ENCODE data around the gene UQCRC1. TPM values are rescaled to one million over a fixed set of nuclear protein-coding genes. Genes with fewer than 3 reads are reported as not detected.

UQCRC1 gene
- total RNA-seq, 1 donor from 2014 or later, result 126 TPM

DNA sequence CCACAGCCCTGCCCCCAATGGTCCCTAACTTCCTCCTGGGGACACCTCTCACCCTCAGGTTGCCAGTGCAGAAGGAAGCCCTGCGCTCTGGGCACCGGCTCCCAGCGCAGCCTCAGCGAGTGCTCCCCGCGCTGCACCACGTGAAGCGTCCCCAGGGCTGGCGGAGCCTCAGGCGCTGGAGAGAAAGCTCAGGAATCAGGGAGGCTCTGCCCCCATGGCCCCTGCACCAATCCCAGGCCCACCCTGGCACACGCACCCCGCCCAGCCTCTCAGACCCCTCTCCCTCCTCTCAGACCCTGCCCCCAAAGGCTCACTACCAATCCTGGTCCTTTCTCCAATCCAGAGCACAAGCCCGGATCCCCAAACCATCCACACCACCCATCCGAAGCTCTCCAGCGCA, 21.2 kb downstream of the UQCRC1 start:
- ATAC-seq (no peak), DNase-seq (no peak)
- Histone ChIP-seq H3K4me1 (no peaks in the 10 kb centered on the region), H3K4me3 (no peak overlapping the region), H3K27ac (no peak overlapping the region), H3K27me3 (peaks cover 5% of the 10 kb centered on the region), H3K9me3 (no peaks in the 10 kb centered on the region), H3K36me3 (no peaks in the 10 kb centered on the region)
- intact Hi-C loops (cut with DNase I), result no loop called here
- TF ChIP-seq, protein P1, sequence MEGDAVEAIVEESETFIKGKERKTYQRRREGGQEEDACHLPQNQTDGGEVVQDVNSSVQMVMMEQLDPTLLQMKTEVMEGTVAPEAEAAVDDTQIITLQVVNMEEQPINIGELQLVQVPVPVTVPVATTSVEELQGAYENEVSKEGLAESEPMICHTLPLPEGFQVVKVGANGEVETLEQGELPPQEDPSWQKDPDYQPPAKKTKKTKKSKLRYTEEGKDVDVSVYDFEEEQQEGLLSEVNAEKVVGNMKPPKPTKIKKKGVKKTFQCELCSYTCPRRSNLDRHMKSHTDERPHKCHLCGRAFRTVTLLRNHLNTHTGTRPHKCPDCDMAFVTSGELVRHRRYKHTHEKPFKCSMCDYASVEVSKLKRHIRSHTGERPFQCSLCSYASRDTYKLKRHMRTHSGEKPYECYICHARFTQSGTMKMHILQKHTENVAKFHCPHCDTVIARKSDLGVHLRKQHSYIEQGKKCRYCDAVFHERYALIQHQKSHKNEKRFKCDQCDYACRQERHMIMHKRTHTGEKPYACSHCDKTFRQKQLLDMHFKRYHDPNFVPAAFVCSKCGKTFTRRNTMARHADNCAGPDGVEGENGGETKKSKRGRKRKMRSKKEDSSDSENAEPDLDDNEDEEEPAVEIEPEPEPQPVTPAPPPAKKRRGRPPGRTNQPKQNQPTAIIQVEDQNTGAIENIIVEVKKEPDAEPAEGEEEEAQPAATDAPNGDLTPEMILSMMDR (IDR thresholded peaks at IDR 0.05), result no peak

DNA sequence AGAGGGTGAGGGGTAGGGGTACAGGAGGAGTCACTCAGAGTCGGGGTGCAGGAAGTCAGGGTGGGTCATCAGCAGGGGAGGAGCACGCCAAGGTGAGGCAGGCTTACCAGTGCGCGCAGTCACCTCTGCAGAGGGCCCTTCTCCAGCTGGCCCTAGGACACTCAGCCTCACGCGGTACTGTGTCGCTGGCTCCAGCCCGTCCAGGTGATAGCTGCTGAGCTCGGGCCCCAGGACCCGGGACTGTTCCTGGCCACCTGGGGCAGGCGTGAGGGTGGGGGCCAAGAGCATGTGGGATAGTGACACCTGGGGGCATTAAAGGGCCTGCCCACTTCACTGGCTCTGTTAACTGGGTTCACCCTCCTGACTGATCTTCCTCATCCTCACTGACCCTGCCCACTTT, 21.8 kb downstream of the UQCRC1 start:
- TF ChIP-seq, protein P1 (IDR thresholded peaks at IDR 0.05), result no peak
- Histone ChIP-seq H3K36me3 (no peaks in the 10 kb centered on the region), H3K27me3 (peaks cover 4% of the 10 kb centered on the region), H3K4me3 (no peak overlapping the region), H3K27ac (no peak overlapping the region), H3K4me1 (no peaks in the 10 kb centered on the region), H3K9me3 (no peaks in the 10 kb centered on the region)
- intact Hi-C loops (cut with DNase I), result no loop called here
- DNase-seq, result no peak
- ATAC-seq, result no peak

DNA sequence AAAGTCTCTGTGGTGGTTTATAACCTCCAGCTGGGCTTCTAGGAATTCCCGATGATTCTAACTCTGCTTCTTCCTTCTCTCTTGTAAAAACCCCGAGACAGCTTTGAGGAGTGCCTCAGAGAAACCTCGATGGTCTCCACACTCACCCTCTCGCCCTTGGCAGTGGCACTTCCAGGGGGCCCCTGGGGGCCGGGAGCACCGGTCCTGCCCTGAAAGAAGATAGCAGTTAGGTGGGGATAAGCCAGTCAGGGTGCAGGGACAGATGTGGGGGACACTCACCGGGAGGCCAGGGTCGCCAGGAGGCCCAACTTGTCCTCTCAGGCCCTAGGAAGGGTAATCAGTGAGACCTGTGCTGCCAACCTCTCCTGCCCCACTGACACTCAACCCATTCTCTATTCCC, 24.0 kb downstream of the UQCRC1 start:
- intact Hi-C loops (cut with DNase I), result no loop called here
- DNase-seq, result no peak
- Histone ChIP-seq H3K9me3 (no peaks in the 10 kb centered on the region), H3K4me3 (no peak overlapping the region), H3K27ac (no peak overlapping the region), H3K4me1 (no peaks in the 10 kb centered on the region), H3K27me3 (no peaks in the 10 kb centered on the region), H3K36me3 (no peaks in the 10 kb centered on the region)
- TF ChIP-seq, protein P1 (IDR thresholded peaks at IDR 0.05), result no peak
- no peak for ATAC-seq

DNA sequence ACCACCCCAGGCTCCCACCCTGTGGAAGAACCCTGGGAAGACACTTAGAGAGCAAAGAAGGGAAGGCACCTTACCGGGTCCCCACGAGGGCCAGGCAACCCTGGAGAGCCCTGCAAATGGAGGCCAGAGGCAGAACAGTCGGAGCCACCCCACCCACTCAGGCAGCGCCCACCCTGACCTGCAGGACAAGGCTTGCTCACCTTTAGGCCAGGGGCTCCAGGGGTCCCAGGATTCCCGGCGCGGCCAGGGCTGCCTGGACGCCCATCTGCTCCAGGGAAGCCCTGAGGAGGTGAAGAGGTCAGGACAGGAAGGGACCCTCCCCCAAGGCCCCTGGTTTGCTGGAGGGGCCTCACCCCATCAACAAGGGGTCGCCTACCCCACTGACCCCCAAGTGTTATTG, 24.6 kb downstream of the UQCRC1 start:
- intact Hi-C loops (cut with DNase I), result no loop called here
- DNase-seq (no peak), ATAC-seq (no peak)
- H3K9me3 ChIP-seq, result no peaks in the 10 kb centered on the region
- no peak overlapping the region for H3K27ac ChIP-seq
- H3K4me1 ChIP-seq, result no peaks in the 10 kb centered on the region
- TF ChIP-seq, protein P1 (IDR thresholded peaks at IDR 0.05), result no peak
- no peaks in the 10 kb centered on the region for H3K36me3 ChIP-seq
- no peaks in the 10 kb centered on the region for H3K27me3 ChIP-seq
- H3K4me3 ChIP-seq, result no peak overlapping the region

DNA sequence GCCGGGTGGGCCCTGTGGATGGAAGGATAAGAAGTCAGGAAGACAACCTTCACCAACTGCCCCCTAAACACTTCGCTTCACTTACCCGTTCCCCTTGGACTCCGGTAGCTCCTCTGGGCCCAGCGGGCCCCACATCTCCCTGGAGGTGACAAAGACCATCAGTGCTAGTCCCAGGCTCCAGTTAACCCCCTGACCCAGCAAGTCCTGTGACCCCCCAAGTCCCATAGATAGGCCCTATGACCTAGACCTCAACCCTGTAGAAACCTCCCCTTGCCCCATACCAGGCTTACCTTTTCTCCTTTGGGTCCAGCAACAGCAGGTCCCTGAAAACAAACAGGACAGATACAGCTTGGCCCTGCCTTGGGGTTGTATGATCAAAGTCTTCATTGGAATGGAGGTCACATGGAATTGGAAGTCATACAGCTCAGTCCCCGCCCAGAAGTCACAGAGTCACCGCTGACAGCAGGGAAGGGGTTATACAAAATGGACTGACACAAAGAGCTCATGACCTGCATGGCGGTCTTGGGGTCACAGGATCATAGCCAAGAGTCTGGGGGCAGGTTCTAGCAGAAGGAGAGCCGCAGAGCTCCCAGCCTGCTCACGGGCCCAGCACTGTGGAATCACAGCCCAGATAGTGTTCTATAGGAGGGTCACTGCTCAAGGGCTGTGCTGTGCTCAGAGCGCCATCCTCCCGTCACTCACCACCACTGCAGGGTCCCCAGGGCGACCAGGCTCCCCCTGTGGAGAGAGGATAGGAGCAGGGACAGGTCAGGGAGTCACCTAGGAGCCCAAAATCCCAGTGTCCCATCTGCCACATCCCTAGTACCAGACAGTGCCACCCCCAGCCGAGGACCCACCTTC, 27.6 kb downstream of the UQCRC1 start:
- Histone ChIP-seq H3K36me3 (no peaks in the 10 kb centered on the region), H3K4me1 (no peaks in the 10 kb centered on the region), H3K27ac (no peak overlapping the region), H3K27me3 (no peaks in the 10 kb centered on the region), H3K4me3 (no peak overlapping the region), H3K9me3 (no peaks in the 10 kb centered on the region)
- DNase-seq, result no peak
- ATAC-seq, result no peak
- TF ChIP-seq, protein P1 (IDR thresholded peaks at IDR 0.05), result no peak
- intact Hi-C loops (cut with DNase I), result no loop called here

Measured in upper lobe of right lung (tissue), 1 donor.